ENCODE results near the gene KNCN.

KNCN gene

DNA sequence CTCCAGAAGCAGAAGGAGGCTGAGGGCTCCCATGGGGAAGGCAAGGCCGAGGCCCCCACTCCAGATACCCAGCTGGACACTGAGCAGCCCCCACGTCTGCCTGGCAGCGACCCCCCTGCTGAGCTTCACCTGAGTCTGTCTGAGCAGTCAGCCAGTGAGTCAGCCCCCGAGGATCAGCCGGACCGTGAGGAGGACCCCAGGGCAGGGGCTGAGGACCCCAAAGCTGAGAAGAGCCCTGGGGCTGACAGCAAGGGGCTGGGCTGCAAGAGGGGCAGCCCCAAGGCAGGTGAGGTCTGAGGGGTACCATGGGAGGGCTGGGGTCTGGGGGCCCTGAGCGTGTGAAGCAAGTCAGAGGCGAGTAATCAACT, 40.5 kb downstream of the KNCN start:
- in situ Hi-C loops (cut with HindIII; ENCODE audit: low sequenced_read_pairs): no loop called here

DNA sequence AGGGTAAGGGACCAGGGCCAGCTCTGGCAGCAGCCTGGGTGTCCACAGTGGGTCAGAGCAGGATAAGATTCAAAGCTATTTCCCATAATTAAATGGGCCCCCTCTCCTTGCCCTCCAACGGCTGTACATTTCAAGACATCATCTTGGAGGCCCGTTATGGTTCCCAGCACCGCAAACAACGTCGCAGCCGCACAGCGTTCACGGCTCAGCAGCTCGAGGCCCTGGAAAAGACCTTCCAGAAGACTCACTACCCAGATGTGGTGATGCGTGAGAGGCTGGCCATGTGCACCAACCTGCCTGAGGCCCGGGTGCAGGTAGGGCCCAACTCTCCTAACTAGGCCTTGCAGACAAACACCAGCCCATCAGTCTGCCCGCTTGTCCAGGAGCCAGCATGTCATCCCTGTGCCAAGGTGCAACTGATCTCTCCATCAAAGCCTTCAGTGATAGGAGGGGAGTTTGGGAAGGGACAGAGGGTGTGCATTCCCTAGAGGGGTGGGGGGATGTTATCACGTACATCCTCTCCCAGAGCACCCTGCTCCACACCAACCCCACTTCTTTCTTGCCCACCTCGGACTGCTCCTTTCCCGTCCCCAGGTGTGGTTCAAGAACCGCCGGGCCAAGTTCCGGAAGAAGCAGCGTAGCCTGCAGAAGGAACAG, 41.0 kb downstream of the KNCN start:
- in situ Hi-C loops (cut with HindIII; ENCODE audit: low sequenced_read_pairs): no loop called here

DNA sequence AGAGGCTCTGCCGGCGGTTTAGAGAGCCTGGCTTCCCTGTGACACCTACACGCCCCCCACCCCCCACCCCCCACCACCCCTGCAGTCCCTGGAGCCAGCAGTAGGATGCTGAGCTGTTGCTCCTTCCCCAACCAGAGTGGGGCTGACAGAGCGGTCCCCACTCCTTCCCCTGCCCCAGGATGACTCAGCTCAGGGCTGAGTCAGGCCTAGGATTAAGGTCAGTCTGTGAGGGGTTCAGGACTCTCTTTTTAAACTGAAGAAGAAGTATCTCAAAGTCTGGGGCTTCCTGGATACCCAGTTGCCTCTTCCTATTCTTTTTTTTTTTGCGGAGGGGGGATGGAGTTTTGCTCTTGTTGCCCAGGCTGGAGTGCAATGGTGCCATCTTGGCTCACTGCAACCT, 42.7 kb downstream of the KNCN start:
- in situ Hi-C loops (cut with HindIII; ENCODE audit: low sequenced_read_pairs): no loop called here

DNA sequence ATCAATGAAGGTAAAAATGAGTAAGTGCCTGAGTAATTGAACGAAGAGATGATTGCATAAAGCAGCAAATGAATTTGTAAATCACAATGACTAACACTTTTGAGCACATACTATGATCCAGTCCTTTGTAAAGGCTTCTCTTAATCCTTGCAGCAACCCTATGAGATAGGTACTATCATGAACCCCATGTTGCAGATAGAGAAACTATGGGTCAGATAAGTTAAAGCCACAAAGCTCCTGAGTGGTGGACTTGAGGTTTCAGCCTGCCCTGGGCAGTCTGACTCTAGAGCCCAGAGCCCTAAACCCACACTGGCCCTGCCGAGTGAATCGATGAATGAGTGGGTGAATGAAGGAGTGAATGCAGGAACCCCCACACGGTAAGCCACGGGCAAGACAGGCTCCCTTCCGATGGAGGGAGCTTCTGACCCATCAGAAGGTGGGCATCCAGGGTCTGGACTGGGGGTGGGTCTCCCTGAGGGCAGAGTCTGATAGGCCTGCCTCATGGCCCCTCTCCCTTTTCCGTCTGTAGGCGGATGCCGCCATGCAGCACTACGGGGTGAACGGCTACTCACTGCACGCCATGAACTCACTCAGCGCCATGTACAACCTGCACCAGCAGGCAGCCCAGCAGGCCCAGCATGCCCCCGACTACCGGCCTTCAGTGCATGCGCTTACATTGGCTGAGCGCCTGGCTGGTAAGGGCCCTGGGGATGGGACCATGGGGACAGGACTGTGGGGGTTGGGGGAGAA, 44.8 kb downstream of the KNCN start:
- in situ Hi-C loops (cut with HindIII; ENCODE audit: low sequenced_read_pairs): no loop called here

DNA sequence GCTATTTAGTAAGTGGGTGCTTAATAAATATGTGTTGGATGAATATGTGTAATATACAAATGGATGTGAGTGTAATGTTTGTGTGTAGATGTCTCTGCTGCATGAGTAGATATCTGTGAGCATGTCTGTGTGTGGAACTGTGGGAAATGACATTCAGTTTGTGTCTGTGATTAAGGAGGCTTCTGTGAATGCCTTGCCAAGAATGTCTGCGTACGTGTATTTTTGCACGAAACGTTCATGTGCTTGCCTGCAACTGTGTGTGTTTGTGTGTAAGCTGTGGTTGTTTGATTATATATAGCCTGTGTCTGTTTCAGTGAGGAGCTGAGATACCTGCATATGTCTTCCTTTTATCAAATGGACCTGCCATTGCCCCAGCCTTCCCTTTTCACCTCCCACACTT, 48.0 kb downstream of the KNCN start:
- in situ Hi-C loops (cut with HindIII; ENCODE audit: low sequenced_read_pairs): no loop called here

DNA sequence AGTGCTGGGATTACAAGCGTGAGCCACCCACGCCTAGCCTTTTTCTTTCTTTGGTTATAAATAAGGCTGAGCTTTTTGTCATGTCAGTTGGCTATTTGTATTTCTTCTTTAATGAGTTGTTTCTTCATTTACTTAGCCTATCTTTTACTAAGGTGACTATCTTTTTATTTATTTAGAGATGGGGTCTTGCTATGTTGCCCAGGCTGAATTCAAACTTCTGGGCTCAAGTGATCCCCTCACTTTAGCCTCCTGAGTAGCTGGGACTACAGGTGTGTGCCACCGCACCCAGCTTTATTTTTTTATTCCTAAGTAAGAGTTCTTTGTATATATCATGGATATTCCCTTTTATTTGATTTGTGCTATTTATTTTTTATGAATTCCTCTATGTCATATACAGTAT, 49.9 kb downstream of the KNCN start:
- in situ Hi-C loops (cut with HindIII; ENCODE audit: low sequenced_read_pairs): no loop called here

DNA sequence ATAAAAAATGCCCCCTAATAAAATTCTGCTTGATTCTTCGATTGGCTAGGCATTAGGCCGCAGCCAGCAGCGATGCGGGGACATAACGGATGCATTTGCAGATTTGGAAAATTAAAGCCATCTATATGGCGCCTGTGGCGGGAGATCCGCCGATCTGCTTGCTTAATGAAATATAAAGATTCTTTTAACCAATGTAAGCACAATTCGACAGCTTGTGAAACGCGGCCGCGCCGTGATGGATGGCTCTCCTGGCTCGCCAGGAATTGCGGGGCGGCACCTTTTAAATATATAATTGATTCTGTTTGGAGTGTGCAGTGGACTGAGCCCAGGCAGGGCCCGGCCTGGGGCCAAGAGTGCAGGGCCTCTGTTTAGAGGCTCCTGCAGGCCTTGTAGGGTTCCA, 53.8 kb downstream of the KNCN start:
- in situ Hi-C loops (cut with HindIII; ENCODE audit: low sequenced_read_pairs): loop anchor here (5.0 to 10.0 kb wide), 2 partner anchors 63 to 100 kb away; no protein-coding TSS in a partner anchor

DNA sequence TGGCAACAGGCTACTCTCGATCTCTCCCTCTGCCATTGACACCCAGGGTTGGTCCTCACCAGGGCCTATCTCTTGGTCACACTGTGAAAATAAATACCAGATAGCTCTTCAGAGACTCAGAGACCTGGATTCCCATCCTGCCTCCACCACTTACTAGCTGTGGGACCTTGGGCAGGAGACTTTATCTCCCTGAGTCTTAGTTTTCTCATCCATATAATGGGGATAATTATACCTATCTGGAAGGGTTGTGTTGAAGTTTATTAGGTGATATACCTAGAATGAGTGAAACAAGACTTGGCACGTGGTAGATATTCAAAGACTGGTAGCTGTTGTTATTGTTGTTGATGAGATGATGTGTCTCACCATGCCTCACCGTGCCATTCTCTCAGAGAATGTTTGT, 54.4 kb downstream of the KNCN start:
- in situ Hi-C loops (cut with HindIII; ENCODE audit: low sequenced_read_pairs): loop anchor here (5.0 to 10.0 kb wide), 2 partner anchors 62 to 100 kb away; no protein-coding TSS in a partner anchor

DNA sequence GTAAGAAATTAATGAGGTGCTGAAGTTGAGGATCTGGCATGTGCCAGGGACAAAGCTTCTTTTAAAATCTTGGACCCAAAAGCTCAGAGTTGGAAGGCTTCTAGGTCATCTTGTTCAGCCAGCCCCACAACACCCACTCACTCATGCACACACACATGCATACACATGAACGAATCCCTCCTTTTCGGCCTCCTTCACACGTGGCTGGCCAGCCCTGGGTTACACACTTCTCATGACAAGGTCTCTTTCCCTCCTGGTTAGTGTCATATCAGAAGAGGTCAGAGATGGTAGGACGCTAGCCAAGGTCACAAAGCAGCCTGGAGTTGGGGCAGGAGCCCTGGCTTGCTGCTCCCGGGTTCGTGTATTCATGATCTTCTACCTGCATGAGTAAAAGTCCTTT, 54.9 kb downstream of the KNCN start:
- in situ Hi-C loops (cut with HindIII; ENCODE audit: low sequenced_read_pairs): loop anchor here (5.0 to 10.0 kb wide), 2 partner anchors 62 to 99 kb away; no protein-coding TSS in a partner anchor

DNA sequence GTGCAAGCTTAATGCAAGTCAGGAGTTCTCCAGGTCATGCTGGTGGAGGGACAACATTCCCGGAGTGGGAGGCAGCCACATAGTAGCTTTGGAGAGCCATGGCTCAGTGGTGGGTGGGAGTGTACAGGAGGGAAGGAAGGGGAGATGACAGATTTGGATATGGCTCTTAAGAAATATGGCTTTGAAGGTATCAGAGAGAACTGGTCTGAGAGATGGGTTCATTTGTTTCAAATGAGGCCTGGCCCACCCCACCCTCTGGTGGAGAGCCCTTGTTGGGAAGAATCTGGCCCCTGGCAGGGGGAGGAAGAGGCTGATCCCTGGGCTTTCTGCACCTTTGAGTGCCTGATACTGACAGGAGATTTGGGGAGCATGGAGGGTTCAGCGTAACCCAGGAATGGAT, 55.7 kb downstream of the KNCN start:
- in situ Hi-C loops (cut with HindIII; ENCODE audit: low sequenced_read_pairs): loop anchor here (5.0 to 10.0 kb wide), 2 partner anchors 61 to 98 kb away; no protein-coding TSS in a partner anchor

Measured in endothelial cell of hepatic sinusoid (primary cell).